Keratinocyte (primary cell): Measurements from ENCODE around the gene ASB15.

Source experiments
- EZH2 ChIP-seq: IDR thresholded peaks from one replicate; pipeline ENCODE4 v1.6.1; 2012; ENCODE audit warnings: inconsistent platforms, mild to moderate bottlenecking, low read length, moderate library complexity
- TF ChIP-seq, protein P1 (sequence below), 3 experiments: IDR thresholded peaks in 1 of 3; conservative IDR thresholded peaks in 1 of 3; optimal IDR thresholded peaks in 1 of 3; 2 replicates in 2 of 3; 3 replicates in 1 of 3; pipeline versions ENCODE3 to v1.5.1; 2011; ENCODE audit warnings: low read length in 3 of 3, mild to moderate bottlenecking in 3 of 3, moderate library complexity in 2 of 3, control low read depth in 1 of 3, inconsistent platforms in 1 of 3; ENCODE audit not compliant: insufficient read depth in 2 of 3; ENCODE audit errors: extremely low read depth in 1 of 3

DNA sequence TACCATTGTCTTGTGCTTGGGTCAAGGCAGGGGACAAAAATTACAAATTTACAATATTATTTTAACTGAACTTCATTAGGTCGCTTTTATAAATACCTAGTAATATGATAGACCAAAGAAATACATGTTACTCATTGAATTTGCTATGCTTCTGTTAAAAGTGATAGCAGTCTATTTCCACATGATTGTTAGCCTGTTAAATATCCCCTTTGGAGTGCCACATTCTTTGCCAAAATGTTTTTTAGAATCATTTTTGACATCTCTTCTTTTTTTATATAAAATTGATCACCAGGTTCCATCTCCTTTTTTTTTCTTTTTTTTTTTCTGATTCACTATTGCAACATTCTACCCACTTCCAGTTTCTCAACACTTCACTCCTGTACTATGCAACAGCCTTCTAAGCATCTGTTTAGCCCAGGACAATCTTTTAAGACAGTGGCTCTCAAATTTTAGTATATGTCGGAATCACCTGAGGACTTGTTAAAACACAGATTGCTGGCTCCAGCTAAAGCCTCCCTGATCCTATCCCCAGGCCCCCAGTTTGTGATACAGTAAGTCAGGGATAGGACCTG, 27.6 kb upstream of the ASB15 start:
- TF ChIP-seq, protein P1, sequence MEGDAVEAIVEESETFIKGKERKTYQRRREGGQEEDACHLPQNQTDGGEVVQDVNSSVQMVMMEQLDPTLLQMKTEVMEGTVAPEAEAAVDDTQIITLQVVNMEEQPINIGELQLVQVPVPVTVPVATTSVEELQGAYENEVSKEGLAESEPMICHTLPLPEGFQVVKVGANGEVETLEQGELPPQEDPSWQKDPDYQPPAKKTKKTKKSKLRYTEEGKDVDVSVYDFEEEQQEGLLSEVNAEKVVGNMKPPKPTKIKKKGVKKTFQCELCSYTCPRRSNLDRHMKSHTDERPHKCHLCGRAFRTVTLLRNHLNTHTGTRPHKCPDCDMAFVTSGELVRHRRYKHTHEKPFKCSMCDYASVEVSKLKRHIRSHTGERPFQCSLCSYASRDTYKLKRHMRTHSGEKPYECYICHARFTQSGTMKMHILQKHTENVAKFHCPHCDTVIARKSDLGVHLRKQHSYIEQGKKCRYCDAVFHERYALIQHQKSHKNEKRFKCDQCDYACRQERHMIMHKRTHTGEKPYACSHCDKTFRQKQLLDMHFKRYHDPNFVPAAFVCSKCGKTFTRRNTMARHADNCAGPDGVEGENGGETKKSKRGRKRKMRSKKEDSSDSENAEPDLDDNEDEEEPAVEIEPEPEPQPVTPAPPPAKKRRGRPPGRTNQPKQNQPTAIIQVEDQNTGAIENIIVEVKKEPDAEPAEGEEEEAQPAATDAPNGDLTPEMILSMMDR (optimal IDR thresholded peaks at IDR 0.05 in 1 of 3, IDR thresholded peaks at IDR 0.05 in 1 of 3, conservative IDR thresholded peaks at IDR 0.05 in 1 of 3; ENCODE audit: extremely low read depth in 1 of 3, insufficient read depth in 2 of 3, low read length in 3 of 3), result no peak
- TF ChIP-seq EZH2, result no peak
